C4-2B (cell line): ENCODE data around the gene TSHZ3.

Source experiments
- H3K27ac ChIP-seq: fragments of 450-650 bp; 2 replicates; pipeline ENCODE4 v1.5.1; 2017
- ZFX ChIP-seq: fragments of 450-650 bp; IDR thresholded peaks from 2 replicates; pipeline ENCODE4 v1.6.1; 2017
- TF ChIP-seq, protein P1 (sequence below): fragments of 450-650 bp; conservative IDR thresholded peaks from 2 replicates; pipeline ENCODE4 v1.5.1; 2017; ENCODE audit warnings: mild to moderate bottlenecking

TSHZ3 gene

DNA sequence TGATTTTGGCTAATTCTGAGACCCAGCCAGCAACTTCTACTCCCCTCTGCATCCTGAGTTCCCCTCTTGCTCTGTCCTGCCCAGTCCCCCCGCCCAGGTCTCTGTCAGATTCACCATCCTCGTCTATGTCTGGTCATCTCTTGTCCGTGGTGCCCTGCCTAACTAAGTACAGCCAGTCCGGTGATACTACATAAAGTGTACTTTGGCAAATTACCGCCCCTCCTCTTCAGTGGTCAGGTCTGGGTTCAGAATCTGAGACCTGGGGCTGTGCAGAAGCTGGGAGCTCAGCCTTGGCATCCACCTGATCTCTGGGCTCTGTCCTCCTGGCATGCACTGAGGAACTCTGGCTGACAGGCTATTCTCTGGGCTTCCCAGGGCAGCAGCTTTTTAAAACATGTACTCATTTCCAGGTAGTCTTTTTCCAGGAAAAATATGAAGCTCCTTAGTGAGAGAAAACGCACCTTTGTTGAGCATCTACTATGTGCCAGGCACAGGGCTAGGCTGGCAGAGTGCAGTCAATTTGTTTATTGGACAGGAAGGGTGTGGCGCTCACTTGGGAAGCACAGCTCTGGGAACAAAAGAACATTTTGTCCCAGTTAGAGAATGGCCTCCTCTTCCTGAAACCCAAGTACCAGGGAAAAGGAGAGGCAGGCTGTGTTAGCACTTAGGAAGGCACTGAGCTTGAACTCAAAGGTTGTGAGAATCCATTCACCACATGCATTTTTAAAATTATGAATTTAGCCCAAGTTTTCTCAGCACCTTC, 88.9 kb downstream of the TSHZ3 start:
- TF ChIP-seq ZFX: no peak
- TF ChIP-seq, protein P1, sequence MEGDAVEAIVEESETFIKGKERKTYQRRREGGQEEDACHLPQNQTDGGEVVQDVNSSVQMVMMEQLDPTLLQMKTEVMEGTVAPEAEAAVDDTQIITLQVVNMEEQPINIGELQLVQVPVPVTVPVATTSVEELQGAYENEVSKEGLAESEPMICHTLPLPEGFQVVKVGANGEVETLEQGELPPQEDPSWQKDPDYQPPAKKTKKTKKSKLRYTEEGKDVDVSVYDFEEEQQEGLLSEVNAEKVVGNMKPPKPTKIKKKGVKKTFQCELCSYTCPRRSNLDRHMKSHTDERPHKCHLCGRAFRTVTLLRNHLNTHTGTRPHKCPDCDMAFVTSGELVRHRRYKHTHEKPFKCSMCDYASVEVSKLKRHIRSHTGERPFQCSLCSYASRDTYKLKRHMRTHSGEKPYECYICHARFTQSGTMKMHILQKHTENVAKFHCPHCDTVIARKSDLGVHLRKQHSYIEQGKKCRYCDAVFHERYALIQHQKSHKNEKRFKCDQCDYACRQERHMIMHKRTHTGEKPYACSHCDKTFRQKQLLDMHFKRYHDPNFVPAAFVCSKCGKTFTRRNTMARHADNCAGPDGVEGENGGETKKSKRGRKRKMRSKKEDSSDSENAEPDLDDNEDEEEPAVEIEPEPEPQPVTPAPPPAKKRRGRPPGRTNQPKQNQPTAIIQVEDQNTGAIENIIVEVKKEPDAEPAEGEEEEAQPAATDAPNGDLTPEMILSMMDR: no peak
- H3K27ac ChIP-seq: no peak overlapping the region

DNA sequence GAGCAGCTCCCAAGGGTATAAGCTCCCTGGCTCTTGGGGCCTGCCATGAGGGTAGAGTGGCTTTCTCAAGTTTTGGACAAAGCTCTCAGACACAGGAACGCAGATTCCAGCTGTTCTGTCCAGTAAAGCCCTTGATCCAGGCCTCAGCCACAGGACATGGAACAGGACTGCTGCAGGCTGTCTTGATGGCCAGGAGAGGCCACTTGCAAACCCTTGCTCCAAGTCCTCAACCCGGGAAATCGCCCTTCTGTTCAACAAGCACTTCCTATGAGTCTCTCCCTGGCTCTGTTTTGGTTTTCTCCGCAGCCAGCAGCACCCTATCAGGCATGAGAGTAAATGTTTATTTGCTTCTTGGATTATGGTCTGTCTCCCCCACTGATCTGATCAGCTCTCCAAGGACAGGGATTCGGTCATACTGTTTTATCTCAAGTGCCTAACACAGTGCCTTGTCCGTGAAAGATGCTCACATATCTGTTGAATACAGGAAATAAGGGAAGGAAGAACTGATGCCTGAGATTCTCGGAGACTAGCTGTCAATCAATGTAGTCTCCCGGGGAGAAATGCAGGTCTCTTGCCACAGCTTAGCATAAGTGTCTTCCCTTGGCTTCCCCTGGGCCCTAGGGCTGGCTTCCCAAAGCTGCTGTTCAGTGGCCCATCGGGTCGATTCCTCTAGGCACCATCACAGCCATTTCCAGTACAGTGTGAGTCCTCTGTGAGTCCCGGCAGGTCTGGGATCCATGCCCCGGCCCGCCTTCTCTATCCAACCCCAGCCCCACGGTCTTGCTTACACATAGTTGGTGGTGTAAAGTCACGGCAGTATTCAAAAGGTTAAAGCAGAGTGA, 90.8 kb downstream of the TSHZ3 start:
- no peak overlapping the region for H3K27ac ChIP-seq

DNA sequence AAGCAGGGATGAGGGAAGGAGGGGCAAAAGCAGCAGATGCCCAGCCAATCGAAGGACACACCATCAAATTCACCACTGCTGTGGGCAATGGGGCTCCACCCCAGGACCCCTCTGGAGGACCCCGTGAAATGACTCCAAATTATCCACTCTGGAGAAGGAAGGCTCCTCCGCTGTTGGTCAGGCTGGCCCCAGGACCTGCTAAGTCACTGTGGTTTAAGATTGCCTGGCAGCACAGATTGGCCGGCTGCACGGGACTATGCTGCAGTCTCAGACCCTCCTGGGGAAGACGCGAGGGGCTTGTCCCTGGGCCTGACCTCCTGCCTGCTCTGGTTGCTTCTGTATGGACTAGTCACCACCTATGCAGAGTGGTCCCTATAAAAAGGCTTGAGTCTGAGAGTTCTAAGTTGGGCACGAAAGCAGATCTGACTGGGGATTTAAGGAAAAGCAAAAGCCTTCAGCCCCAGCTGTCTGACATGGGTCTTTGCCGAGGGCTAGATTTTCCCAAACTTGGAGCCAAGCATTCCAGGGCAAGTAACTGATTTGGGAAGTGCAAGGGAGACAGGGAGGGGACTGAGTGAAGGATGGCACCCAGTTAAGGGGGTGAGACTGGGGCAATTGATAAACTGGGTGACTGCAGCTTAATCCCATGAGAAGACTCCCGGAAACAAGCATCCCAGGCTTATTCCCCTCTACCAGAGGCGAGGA, 91.7 kb downstream of the TSHZ3 start:
- no peak overlapping the region for H3K27ac ChIP-seq
- TF ChIP-seq, protein P1: no peak
- TF ChIP-seq ZFX: no peak

More for the DNA sequence above, 90.8 kb downstream of the TSHZ3 start:
- TF ChIP-seq, protein P1: no peak
- TF ChIP-seq ZFX: no peak

DNA sequence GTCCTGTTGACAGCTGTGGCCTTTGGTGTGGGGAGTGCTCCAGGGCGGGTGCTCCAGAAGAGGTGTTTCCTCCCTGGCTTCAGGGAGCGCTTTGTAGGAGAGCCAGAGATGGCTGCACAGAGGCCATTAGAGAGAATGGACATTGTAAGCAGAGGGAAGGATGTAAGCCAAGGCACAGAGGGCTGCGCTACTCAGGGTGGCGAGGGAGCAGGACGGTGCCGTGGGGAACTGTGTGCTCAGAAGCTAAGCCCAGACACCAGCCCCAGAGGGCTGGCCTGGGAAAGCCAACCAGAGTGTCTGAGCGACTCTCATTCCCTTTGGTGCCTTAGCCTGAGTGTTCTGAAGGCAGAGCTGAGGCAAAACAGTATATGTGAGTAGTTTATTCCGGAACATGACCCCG, 92.2 kb downstream of the TSHZ3 start:
- TF ChIP-seq, protein P1: no peak
- TF ChIP-seq ZFX: no peak

DNA sequence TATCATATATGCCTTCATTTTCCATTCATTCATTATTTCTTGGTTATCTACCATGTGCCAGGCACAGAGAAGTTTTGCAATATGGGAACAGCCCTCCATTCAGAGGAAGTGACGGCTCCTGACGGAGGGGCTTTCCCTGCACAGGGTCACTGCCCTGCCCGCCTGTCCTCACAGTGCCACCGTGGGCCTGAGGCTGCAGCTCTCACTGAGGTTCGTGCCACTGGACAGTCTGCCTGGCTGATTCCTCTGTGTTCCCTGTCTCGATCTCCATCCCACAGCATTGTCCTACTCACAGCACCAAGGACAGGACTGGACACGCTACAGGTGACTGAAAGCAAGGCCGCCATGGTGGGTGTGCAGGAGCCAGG, 92.7 kb downstream of the TSHZ3 start:
- TF ChIP-seq, protein P1: no peak
- TF ChIP-seq ZFX: no peak
- H3K27ac ChIP-seq: no peak overlapping the region

More for the DNA sequence above, 92.2 kb downstream of the TSHZ3 start:
- no peak overlapping the region for H3K27ac ChIP-seq

DNA sequence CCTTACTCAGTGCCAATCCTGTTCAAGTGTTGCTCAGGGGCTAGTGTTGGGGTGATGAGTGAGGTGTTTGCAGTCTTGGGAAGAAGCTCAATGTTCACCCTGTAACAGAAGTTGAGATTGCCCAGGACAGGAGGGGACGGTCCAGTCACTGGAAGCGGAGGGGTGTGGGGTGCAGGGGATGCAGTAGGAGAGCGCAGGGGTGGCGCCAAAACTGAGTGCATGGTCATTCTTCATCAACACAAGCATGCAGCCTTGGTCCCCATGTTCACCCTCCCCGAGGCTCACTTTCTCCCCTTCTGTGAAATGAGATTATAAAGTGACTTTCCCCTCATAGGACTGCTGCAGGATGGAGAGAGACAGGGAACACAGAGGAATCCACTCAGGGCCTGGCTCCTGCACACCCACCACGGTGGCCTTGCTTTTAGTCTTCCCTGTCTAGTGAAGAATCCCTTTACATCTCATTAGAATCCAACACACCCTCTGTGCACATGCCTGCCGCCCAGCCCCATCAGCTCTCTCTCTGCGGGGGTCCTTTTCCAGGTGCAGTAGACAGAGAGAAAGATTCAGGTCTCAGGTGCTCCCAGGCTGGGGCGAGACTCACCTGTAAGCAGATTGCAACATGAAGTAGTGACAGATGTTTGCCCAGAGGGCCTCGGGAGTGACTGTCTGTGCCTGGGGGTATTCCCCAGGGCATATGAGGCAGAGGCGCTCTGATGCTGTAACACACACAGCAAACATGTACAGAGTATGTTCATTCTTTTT, 93.2 kb downstream of the TSHZ3 start:
- TF ChIP-seq ZFX: no peak
- TF ChIP-seq, protein P1: no peak
- no peak overlapping the region for H3K27ac ChIP-seq
